Stimulated activated naive CD4-positive, alpha-beta T cell (primary cell): ENCODE measurements around the gene HMCN2.

Experiments used
- DNase-seq, 6 experiments: peaks; one replicate each; lab custom pipeline; 2025; lab: John Stamatoyannopoulos, UW

HMCN2 gene

GRCh38 chr9:130370226-130370625 lies 104.7 kb downstream of the HMCN2 start:
- DNase-seq, result no peak

GRCh38 chr9:130371196-130371966 lies 105.8 kb downstream of the HMCN2 start:
- DNase-seq, result no peak

DNA sequence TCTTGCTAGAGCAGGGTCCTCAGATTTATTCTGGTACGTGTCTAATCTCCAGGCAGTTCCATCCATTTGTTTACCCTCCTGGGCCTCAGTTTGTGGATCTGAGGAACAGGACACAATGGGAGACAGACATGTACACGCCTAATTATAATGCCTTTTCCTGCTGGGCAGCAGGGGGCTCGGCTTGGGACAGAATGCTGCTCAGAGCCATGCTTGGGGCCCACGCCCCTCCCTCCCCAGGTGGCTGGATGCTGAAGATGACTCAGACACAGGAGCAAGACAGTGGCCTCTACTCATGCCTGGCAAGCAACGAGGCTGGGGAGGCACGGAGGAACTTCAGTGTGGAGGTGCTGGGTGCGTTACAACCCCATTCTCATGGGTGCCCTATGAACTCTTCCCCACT lies 106.5 kb downstream of the HMCN2 start:
- no peak for DNase-seq

GRCh38 chr9:130373679-130374325 lies 108.2 kb downstream of the HMCN2 start:
- no peak for DNase-seq

DNA sequence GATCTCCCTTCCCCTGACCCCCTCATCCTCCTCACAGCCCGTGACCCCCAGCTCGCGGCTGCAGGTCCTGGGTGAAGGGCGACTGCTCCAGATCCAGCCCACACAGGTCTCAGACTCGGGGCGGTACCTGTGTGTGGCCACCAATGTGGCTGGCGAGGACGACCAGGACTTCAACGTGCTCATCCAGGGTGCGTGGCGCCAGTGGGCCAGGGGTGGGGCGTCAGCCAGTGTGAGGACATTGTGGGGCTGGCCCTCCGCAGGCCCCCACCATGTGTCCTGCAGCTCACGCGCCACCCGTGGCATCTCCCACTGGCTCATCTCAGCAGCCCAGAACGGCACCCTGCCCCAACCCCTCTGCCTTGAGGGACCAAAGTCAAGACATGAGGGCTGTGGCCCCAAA lies 112.1 kb downstream of the HMCN2 start:
- no peak for DNase-seq

DNA sequence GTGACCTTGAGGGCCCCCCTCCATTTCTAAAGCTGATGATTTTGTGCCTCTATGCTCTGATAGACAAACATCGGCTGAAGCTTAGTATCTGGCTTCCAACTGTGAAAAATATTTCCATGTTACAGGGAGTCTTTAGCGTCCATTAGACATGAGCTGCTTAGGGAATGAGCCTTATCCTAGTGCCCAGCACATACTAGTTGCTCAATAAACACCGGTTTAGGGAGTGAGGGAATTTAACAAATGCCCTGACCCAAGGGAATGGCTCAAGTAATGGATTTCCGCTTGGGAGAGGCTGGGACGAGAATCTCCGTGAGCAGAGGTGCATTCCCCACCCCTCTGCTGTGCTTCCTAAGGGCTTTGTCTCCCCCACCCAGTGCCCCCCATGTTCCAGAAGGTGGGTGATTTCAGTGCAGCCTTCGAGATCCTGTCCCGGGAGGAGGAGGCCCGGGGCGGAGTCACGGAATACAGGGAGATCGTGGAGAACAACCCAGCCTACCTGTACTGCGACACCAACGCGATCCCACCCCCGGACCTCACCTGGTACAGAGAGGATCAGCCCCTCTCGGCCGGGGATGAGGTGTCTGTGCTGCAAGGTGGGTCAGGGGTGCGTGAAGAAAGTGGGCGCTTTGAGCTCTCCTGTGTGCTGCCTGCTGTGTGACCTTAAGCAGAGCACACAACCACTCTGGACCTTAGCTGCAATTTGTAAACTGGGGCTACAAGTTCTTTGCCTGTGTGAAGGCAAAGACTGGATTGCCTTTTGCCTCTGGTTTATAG lies 113.5 kb downstream of the HMCN2 start:
- no peak for DNase-seq

GRCh38 chr9:130379649-130379970 lies 114.0 kb downstream of the HMCN2 start:
- no peak for DNase-seq

DNA sequence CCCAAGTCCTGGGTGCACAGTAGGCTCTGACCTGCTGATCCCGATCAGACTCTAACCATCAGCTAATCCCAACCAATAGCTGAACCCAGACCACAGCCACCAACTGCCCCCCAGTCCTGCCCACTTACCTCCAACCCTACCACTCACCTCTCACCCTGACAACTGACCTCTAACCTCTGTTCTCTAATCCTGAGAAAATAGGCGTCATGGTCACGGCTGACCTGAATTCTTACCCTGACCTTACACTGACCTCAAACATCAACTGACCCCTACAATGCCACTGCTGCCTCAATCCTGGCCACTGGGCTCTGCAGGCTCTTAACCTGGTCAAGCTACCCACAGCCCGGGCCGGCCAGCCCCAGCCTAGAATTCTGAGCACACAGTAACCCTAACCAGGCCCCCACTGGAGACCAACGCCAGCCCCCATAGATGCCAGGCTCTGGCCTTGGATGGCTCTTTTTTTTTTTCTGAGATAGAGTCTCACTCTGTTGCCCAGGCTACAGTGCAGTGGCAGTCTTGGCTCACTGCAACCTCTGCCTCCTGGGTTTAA lies 115.4 kb downstream of the HMCN2 start:
- no peak for DNase-seq

GRCh38 chr9:130381660-130382059 lies 116.1 kb downstream of the HMCN2 start:
- no peak for DNase-seq

- no peak for DNase-seq
These were observed 116.5 kb downstream of the HMCN2 start for GRCh38 chr9:130382096-130382495.

- DNase-seq, result no peak
These were observed 117.2 kb downstream of the HMCN2 start for GRCh38 chr9:130382636-130383349.

DNA sequence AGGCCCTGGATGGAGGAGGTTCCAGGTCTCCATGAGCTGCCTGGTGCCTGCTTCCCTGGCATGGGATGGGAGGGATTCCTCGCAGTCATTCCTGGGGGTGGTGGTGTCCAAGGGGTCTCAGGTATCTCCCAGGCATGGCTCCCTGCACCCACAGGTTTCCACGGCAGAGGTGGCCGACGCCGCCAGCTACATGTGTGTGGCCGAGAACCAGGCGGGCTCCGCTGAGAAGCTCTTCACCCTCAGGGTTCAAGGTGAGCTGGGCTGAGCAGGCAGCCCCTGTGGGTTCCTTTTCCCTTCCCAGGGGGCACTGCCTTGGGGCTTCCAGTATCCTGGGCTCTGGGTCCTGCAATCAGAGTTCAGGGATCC lies 117.8 kb downstream of the HMCN2 start:
- no peak for DNase-seq

GRCh38 chr9:130383979-130384676 lies 118.6 kb downstream of the HMCN2 start:
- no peak for DNase-seq

GRCh38 chr9:130385257-130385656 lies 119.7 kb downstream of the HMCN2 start:
- no peak for DNase-seq

DNA sequence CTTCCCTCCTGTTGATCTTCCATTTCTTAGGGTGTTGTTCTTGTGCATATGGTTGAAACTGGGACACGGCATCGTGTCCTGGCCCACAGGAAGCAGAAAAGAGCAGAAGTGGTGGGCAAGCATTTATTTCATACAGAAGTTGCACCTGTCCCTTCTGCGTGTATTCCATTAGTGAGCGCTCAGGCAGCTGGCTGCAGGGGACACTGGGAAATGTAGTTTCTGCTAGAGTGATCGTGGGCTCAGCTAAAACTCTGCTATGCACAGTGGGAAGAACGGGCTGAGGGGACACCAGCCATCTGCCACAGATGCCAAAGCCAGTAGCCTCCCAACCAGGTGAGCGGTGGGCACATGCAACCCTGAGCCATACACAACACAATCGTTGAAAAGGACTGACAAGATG lies 121.8 kb downstream of the HMCN2 start:
- no peak for DNase-seq

- no peak for DNase-seq
These were observed 122.3 kb downstream of the HMCN2 start for GRCh38 chr9:130387905-130388304.

GRCh38 chr9:130390390-130390789 lies 124.8 kb downstream of the HMCN2 start:
- no peak for DNase-seq

DNA sequence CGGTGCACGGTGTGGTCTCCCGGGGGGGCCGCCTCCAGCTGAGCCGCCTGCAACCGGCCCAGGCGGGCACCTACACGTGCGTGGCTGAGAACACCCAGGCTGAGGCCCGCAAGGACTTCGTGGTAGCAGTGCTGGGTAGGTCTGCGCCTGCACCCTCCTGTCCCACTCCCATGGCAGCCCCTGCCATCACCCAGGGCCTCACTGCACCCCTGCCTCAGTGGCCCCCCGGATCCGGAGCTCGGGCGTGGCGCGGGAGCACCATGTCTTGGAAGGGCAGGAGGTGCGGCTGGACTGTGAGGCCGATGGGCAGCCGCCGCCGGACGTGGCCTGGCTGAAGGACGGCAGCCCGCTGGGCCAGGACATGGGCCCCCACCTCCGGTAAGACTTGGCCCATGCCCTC lies 125.4 kb downstream of the HMCN2 start:
- no peak for DNase-seq

DNA sequence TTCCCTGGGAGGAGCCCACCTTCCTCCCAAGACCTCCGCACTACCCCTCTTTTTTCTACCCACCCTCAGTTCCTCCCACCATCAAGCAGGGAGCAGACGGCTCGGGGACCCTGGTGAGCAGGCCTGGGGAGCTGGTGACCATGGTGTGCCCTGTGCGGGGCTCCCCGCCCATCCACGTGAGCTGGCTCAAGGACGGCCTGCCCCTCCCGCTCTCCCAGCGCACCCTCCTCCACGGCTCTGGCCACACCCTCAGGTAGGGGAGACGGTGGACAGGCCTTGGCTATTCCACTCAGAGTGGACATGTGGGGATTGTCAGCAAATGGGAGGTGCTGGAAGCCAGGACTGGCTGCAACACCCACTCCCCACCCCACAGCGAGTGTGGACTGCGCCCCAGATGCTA lies 126.3 kb downstream of the HMCN2 start:
- DNase-seq, result no peak

GRCh38 chr9:130393681-130394071 lies 128.1 kb downstream of the HMCN2 start:
- DNase-seq, result no peak

DNA sequence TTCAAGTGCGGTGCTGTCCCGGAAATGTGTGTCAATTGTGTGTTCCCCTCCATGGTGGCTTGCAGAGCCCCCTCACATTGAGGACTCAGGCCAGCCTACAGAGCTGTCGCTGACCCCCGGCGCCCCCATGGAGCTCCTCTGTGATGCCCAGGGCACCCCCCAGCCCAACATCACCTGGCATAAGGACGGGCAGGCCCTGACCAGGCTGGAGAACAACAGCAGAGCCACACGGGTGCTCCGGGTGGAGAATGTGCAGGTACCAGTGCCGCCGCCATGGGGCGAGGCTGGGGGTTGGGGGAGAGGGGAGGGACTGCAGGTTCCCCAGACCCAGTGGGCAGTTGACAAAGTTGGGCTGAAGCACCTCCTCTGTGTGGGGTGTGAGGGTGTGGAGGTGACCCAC lies 128.8 kb downstream of the HMCN2 start:
- no peak for DNase-seq
